Inflammatory macrophage treated with lipopolysaccharide for 4 hours (primary cell): ENCODE measurements around the gene MAF.

Source experiments
- DNase-seq: peaks from one replicate; pipeline ENCODE4 v3.0.0-alpha.2; 2020

The MAF gene

GRCh38 chr16:79600638-79601091 lies at the start of gene MAF:
Gene MAF, minus strand, starts transcription at chr16:79600737. Its CDS starts 835 bp downstream, at chr16:79599902.
- DNase-seq, result peak; percentile 98

GRCh38 chr16:79648826-79649225 lies 48.3 kb upstream of the MAF start:
- no peak for DNase-seq

GRCh38 chr16:79647586-79647985 lies 47.0 kb upstream of the MAF start:
- no peak for DNase-seq

- no peak for DNase-seq
Measured at GRCh38 chr16:79645701-79646100, 45.2 kb upstream of the MAF start.

GRCh38 chr16:79644971-79645667 lies 44.6 kb upstream of the MAF start:
- DNase-seq, result no peak

- DNase-seq, result no peak
Measured at GRCh38 chr16:79642652-79643051, 42.1 kb upstream of the MAF start.

GRCh38 chr16:79640513-79641360 lies 40.2 kb upstream of the MAF start:
- DNase-seq, result no peak

GRCh38 chr16:79639576-79640311 lies 39.2 kb upstream of the MAF start:
- no peak for DNase-seq

GRCh38 chr16:79638386-79638785 lies 37.8 kb upstream of the MAF start:
- no peak for DNase-seq

- DNase-seq, result no peak
Measured at GRCh38 chr16:79635488-79635887, 35.0 kb upstream of the MAF start.

- DNase-seq, result no peak
Measured at GRCh38 chr16:79634298-79634697, 33.8 kb upstream of the MAF start.

- no peak for DNase-seq
Measured at GRCh38 chr16:79632289-79632688, 31.8 kb upstream of the MAF start.

GRCh38 chr16:79628988-79629387 lies 28.5 kb upstream of the MAF start:
- DNase-seq, result peak; percentile 12

- peak; percentile 10 for DNase-seq
Measured at GRCh38 chr16:79628501-79628975, 28.0 kb upstream of the MAF start.

GRCh38 chr16:79627092-79627491 lies 26.6 kb upstream of the MAF start:
- no peak for DNase-seq

GRCh38 chr16:79625738-79626137 lies 25.2 kb upstream of the MAF start:
- DNase-seq, result no peak

- DNase-seq, result no peak
Measured at GRCh38 chr16:79623824-79624223, 23.3 kb upstream of the MAF start.

GRCh38 chr16:79623062-79623461 lies 22.5 kb upstream of the MAF start:
- DNase-seq, result no peak

- no peak for DNase-seq
Measured at GRCh38 chr16:79621027-79621426, 20.5 kb upstream of the MAF start.

GRCh38 chr16:79618692-79619050 lies 18.1 kb upstream of the MAF start:
- DNase-seq, result no peak

GRCh38 chr16:79618041-79618691 lies 17.6 kb upstream of the MAF start:
- DNase-seq, result no peak

GRCh38 chr16:79613009-79613408 lies 12.5 kb upstream of the MAF start:
- no peak for DNase-seq

GRCh38 chr16:79612207-79612606 lies 11.7 kb upstream of the MAF start:
- DNase-seq, result no peak
